Hematopoietic multipotent progenitor cell treated with erythropoietin and hydrocortisone succinate and interleukin-3 and kit ligand, for 4 days (in vitro differentiated cells): Measurements from ENCODE around the gene RAD51B.

ENCODE experiments used
- DNase-seq: peaks from one replicate; pipeline ENCODE4 v3.0.0-alpha.2; 2015

RAD51B gene

DNA sequence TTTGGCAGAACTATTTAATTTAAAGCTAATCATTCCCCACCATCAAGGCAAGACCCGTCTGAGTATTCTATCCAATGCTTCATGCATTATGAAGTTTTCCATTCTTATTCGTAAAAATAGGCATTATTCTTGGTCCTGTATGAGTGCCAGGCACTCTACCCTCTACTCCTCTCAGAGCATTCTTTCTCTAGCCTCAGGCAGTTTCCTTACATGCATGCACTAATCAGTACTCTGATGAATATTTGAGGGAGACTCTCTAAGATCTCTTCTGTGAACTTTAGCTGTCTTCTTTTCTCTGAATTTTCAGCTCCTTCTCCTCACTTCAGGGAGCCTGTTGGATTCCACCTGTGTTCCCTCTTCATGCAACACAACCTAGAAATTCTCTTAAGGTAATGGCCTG is 334.7 kb downstream of the RAD51B start:
- DNase-seq, result no peak

DNA sequence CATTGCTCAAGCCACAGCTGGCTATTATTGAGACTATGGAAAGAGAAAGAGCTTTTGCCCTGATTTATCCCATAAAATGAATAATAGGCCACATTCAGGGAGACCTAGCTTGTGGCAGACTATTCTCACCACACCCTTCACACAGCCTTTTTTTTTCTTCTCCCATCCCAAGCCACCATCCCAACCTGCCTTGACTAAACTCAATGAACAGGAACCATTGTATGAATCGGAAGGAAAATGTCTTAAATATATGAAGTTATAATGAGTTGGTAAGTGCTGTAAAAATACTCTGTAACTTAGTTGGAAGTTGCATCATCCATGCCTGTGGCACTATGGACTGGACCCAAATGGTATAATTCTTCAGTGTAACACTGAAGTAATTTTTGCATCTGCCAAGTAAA is 338.4 kb downstream of the RAD51B start:
- DNase-seq, result no peak

DNA sequence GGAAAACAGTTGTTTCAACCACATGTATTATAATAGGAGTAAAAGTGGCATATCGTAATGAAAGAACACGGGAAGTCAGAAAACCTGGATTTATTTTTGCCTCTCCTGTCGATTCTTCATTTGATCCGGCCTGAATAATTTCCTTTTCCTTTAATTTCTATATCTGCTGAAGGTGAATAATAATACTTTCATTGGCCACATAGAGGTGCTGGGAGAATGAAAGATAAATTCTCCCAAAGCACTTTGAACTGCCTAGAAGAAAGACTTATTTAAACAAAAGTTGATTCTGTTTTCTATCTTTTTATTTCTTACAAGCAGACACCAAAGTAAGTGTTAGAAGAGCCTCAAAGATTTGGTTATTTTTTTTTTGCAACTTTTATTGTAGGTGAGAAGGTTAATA is 339.1 kb downstream of the RAD51B start:
- no peak for DNase-seq

DNA sequence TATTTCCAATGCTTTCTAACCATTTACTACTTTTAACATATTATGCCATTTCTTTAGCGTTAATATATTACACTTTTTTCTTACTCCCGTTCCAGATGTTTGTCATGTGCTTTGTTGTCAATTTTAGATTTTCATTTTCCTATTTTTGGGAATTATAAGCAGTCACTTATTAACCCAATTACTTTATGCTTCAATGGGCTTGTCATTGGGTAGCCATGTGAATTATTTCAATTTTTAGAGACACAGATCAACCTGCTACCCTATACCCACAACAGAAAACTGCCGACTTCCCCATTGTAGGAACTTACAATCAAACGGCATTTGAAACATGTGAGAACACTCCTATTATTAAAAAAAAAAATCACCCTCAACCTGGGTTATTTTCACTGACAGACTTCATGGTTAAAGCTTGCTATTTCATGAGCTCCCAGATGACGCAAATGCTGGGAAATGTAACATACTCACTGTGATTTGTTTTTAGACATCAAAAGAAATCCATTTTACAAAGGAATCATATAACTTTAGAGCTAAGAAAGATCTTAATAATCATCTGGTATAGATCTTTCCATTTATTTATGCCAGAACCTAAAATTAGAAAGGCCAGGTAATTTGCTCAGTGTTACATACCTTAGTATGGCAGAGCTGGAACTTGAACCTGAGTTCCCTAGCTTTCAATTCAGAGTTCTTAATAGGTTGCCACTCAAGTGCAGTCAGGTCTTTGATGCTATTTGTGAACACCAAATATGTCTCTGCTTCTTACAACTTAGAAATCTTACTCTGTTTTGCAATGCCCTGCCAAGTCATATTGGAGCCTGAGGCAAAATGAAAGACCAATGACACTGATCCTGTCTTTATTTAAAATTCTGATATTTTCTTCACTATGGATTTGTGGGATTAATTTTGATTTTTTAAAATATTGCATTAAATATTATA is 340.4 kb downstream of the RAD51B start:
- DNase-seq, result no peak

DNA sequence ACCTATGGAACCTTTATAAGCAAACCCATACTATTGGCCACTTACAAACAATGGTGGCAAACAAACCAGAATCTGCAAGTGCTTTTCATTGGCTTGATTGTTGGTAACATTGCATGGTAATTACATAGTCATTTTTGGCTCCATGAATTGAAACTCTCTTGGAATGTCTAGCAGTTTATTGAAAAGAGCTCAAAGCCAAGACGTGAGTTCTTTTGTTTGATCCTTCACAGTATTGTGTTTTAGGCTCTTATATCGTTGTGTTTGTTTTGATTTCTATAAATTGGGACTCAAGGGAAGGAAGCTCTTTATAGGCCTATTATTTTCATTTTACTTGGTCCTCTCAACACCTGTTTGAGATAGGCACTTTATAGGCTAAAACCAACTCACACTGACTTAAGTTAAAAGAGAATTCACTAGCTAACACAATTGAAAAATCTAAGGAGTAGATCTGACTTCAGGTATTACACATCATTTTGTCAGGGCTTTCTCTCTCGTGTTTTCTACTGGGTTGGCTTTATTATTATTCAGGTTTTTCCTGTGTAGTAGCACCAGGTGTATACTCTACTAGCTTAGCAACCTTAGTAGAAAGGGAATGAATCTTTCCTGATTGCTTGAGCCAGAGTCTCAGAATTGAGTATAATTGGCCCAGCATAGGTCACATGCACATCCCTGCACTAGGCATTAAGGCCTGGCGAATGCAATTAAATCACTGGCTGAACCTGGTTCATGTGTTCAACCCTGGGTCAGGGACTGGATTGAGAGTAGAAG is 341.4 kb downstream of the RAD51B start:
- no peak for DNase-seq

DNA sequence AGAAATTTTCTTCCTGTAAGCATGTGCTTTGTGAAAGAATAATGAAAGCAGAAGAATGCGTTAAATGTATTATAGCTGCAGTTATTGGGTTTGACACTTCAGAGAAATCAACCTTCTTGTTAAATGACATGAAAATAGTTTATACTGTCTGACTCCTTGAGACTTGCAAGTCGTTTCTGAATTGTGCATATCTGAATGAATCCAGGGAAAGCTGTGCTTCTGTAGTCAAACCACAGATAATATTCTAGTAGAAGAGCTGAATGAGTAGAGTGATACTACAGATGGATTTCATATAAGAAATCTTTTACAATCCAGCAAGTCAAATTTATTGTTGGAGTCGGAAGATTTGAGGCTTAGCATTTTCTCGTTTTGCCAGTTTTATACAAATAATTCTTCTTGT is 343.3 kb downstream of the RAD51B start:
- no peak for DNase-seq

DNA sequence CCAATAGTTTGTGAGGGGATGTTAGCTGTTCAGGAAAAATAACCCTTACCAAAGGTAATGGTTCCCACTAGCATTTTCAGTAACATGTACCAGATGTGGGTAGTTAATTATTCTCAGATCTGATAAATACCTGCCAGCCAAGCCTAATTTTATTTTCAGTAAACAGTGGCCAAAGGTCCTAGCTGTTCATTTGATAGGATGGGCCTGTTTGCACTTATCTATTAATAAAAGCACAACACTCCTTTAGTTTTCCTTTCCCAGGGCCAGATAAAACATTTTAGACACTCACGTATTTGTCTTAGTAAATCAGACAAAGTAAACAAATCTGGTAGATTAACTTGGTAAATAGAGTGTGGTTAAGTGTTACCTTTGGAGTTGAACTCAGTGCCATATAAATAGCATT is 345.1 kb downstream of the RAD51B start:
- DNase-seq, result no peak

DNA sequence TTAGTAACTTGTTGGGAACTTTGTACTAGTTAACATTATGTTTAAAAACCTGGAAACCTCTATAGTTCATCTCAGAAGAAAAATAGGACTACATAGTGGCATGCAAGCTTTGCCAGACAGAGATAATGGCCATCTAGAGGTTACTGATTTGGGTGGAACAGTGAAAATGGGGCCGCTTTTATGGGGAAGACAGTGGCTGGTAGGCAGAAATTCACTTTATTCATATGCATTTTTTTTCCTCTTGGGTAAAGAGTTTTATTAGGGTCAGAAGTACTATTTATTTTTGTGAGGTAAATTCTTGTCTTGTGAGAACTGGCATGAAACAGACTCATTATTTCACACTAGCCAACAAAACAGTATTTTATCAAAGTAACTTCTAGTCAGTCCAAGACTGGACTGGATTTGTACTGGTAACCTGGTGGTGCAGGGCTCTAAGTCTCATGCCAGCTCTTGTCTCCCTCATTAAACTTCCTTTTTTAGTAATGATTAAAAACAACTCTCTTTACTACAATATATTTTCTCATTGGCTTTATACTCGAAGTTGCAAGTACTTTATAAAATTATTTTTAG is 345.8 kb downstream of the RAD51B start:
- DNase-seq, result no peak

DNA sequence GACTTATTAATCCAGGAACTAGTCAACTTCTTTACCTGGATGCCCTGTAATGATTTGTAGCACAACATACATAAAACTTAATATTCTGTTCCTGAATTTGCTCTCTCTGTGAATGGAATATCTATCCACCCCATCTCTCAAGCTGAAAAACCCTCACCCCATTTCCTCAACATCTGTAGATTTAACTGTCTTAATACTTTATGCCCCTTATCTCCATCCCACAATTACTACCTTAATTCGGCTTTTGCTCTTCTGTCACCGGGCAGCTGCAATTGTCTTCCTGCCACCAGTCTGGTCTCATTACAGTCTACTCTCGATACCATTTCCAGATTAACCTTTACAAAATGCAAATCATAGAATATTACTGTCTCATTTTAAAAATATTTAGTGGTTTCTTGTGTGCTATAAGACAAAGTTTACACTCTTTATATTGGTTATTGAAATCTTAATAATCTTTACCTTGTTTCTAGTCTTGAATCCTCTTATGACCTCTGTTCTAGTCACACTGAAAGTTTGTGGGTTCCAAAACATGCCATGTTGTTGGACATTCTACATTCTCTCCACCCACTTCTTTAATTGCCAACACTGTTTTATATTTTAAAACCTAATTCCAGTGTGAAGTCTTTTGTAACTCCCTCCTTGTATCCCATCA is 347.3 kb downstream of the RAD51B start:
- peak; percentile 58 for DNase-seq

DNA sequence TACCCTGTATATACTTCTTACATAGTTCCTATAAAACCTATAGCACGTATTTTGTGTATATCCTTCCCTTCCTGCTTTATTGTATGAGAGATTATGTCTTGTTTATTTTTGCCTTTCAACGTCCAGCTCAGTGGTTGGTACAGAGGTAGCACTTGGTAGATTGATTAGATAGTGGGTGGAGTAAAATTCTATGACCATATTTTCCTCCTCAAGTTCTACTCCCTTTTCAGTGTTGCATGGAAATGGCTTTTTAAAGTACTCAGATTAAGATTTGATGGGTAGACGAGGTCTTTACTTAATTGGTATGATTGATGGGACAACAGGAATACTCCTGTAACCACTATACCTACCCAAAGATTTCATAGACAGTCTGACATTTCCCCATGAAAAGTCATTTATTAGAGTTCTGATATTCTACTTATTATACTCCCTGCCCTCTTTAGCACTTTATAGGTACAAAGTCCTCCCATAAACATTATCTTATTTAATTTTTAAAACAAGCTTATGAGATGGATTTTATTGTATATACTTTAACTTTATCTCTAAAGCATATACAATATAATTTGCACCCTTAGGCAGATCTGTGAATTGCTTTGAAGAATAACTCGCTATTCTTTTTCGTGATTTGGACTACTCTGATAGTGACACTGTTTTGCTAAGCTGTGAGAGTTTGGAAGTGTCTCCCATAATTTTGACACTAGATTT is 348.0 kb downstream of the RAD51B start:
- no peak for DNase-seq

DNA sequence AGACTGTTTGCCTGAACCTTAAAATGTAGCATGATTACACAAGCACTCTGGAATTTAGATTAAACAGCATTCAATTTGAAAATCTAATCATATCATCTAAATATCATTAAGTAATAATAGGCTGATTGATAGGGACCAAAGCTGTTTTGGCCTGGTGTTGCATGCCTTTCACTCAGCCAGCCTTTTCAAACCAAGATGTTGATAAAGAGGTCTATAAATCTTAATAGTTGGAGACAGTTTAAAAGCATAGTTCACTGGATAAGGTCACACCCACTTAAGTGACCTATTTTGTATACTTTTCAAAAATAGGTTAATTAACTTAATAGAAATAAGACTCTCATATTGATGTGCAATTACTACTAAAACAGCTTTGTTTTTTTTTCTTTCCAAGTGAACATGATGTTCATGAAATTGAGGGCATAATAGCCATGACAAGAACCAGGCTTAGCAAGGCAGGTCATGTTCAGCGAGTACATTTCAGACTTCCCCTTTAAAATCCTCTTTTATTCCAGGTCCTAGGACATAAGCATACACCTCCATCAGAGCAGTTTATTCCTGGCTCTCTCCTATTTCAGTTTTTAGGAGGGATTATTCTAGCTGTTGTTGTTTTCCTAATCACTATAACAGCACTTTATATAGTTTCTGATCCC is 349.0 kb downstream of the RAD51B start:
- DNase-seq, result no peak

DNA sequence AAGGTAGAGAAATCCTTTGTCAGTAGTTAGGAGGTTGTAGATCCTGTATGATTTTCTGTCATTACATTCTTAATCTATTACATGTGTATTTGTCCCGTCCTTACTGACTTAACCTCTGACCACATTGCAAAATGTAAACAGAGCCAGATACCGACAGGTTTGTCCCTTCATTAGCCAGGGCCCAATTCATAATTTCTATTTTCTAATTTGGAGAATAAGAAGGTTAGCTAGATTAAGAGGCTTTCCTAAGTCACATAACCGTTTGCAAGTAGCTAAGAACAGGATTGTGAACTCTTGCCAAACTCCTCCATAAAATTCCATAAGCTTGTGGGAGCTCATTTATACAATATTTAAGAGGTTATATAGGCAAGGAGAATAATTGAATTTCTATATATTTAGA is 352.6 kb downstream of the RAD51B start:
- DNase-seq, result no peak

DNA sequence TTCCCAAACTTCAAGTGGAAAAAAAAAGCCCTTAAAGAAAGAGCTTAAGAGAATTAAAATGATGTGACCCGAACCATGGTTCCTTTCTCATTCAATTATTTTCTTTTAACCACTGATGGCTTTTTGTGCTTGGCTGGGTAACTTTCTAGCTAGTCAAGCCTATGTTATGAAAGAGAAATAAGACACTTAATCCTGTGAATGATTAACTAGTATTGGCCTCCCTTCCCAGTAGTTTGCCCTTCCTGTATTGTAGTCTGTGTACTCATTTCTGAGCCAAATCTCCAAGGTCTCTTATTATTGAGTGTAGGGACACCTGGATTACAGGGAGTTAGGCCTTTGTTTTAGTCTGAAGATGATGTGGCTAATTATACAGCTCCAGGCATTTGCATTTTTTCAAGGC is 353.0 kb downstream of the RAD51B start:
- no peak for DNase-seq

DNA sequence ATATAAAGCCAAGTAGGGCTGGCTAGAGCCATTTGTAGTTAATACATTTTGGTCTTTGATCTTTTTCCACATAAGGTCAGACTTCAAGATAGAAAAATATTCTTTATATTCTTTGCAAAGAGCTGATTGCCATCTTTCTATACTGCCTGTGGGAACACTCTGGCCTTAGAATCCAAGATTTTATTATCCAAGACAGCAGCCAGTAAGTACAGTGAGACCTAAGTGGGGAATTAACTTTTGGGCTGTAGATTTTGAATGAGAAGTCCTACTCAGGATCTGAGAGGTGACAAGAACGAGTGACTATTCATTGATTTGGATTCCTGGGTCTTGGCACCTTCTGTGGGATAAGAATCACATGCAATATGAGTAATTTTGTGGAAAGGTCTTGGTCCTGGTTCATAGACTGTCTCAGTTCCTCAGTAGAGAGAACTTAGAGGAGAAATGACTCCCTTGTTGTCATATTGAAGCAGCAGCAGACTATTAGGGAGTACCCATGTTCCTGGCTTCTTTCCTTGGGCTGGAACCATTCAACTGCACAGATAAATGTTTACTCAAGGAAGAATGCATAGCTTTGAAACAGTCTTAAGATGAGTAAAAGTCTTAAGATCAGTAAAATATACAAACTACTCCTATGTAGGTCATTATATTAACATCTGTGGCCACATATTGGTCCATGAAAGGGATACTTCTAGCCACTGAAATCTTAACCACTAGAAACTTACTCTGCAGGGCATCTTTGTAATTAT is 353.8 kb downstream of the RAD51B start:
- no peak for DNase-seq

DNA sequence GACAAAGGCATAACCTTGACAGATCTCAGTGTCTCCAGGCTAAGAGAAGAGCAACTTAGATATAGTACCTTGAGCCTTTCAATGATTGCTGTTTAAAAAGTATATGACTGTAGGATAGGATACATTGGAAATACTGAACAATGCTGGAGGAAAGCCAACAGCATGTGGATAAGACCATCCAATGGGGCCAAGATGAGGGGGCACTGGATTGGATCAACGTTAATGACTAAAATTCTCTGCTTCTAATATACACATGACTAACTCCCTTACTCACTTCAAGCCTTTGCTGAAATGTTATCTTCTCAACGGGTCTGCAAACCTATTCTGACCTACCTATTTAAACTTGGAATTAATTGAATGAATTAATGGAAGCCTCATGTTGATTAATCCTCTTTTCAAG is 354.9 kb downstream of the RAD51B start:
- no peak for DNase-seq

DNA sequence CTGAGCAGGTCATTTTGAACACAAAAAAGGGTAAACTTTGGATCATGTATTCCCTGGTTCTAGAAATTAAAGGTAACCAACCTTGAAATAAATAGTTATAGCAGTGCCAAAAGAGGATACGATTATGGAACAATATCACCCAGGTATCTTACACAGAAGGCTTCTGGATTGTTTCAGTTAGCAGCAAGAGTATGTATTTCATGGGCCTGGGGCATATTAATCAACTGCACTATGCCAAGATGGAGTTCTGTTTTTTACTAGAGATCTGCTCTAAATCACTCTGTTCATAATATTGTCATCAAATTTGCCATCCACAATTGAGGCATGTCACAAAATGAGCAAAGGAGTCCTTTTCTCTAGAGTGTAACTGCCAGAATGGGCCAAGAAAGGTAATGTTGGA is 357.1 kb downstream of the RAD51B start:
- no peak for DNase-seq

DNA sequence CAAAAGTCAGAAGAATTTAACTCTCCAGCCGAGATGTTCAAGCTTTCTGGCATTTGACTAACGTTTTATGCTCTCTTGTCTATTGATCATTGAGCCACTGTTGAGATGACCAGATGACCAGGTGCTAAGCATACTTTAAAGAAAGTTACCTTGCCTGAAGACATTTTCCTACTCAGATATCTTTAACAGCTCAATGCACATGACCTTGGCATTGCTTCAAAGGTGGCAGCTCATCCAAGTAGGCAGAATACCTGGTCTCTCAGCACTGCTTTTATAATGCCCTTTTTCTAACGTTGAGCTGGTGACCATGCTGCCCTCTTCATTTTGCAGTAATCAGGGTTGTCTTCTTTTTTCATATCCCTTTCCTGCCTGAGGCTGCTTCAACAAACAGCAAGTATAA is 358.1 kb downstream of the RAD51B start:
- DNase-seq, result no peak

DNA sequence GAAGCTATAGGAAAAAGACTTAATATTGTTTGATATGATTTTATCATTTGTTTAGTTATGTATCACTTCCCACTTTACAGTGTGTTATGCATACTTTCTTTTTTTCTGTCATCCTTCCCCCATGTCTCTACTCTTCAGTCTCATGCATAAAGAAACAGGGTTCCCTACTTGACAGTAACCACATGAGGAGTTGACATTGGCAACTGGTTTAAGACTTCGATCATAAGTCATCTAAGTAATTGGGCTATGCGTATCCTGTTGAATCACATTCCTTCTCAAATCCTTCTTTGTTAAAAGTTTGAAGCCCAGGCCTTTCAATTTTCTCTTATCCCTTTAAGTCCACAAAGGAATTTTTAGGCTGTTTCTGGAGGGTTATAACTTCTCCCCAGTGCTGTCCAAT is 358.7 kb downstream of the RAD51B start:
- no peak for DNase-seq

DNA sequence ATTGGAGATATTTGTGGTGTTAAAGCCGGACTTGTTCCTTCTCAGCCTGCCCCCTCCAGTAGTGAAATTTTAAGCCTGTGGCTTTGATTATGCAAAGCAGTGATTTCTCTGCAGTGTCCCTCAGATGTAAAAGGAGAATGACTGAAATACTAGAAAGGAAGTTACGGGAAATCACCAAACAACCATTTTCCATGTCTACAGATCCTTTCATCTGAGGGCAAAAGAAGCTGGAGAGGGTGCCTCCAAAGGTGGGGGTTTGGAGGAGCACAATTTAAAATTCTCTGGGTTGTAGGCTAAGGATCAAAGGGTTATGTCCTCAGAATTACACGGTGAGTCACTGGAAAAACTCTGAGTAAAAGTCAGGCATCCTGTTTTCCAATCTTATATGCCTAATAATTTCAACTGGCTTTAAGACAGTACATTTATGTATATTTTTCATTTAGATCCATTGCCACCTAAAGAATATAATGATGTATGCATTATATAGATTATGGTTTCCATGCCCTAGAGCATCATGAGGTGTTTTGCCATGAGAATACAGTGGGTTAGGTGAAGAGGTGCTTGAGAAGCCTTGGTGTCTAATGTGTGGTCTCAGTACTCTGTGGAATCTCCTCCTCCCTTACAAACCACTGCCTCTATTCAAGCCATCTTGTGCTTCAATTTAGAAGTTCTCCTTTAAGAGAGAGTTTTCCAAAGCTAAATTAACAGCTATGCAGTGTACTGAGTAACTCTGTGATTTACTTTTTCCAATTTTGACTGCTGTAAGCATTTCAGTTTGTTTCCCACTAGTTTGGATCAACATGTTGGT is 362.1 kb downstream of the RAD51B start:
- no peak for DNase-seq

DNA sequence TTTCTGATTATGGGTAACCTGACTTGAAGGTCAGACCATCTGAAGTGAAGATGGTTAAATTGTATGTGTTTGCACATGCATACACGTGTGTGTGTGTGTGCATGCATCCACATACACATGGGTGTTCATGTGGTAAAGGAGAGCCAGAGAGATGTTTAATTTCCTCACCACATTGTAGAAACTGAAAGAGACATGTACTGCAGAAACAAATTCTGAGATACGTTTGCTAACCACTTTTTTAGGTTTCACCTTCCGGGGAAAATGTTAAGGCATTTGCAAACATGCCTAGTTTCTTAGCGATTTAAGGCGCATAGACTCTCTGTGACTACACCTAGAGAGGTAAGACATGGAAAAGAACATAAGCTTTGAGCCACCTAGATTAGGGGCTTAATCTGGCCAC is 362.9 kb downstream of the RAD51B start:
- DNase-seq, result no peak
